Testis (tissue), 2 donors: Measurements from ENCODE around the gene TAC4.

ENCODE experiments used
- POLR2A ChIP-seq: fragments of 450-650 bp; IDR thresholded peaks from one replicate; pipeline ENCODE4 v1.6.1; 2017; ENCODE audit warnings: antibody characterized with exemption, mild to moderate bottlenecking, moderate library complexity
- TF ChIP-seq, protein P1 (sequence below), 3 experiments: fragments of 450-650 bp in 2 of 3; fragments of 200-600 bp in 1 of 3; sonication (generic) in 1 of 3; IDR thresholded peaks; one replicate each; pipeline ENCODE4 v1.5.1; 2016 to 2019; ENCODE audit warnings: antibody characterized with exemption in 3 of 3, mild to moderate bottlenecking in 2 of 3, moderate library complexity in 1 of 3

DNA sequence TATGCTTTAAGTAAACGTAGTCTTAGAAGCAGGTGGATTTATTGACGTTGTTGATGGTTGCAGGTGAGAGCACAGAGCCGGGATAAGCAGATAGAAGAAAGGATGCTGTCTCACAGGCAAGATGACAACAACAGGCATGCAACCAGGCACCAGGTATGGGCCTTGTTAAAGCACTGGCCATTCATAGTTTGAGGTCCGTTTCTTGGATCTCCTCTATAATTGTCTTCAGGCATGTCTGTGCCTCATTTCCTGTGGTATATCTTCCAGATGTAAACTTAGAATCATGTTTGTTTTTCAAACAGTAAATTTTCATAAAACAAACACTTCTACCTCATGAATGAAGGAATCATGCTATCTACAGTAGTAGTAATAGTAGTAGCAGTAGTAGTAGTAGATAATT lies 38.8 kb downstream of the TAC4 start:
- TF ChIP-seq, protein P1, sequence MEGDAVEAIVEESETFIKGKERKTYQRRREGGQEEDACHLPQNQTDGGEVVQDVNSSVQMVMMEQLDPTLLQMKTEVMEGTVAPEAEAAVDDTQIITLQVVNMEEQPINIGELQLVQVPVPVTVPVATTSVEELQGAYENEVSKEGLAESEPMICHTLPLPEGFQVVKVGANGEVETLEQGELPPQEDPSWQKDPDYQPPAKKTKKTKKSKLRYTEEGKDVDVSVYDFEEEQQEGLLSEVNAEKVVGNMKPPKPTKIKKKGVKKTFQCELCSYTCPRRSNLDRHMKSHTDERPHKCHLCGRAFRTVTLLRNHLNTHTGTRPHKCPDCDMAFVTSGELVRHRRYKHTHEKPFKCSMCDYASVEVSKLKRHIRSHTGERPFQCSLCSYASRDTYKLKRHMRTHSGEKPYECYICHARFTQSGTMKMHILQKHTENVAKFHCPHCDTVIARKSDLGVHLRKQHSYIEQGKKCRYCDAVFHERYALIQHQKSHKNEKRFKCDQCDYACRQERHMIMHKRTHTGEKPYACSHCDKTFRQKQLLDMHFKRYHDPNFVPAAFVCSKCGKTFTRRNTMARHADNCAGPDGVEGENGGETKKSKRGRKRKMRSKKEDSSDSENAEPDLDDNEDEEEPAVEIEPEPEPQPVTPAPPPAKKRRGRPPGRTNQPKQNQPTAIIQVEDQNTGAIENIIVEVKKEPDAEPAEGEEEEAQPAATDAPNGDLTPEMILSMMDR (IDR thresholded peaks at IDR 0.05), result no peak
- TF ChIP-seq POLR2A, result no peak
